Caco-2 (cell line): ENCODE measurements around the gene ACTG2. TPM values are rescaled to one million over a fixed set of nuclear protein-coding genes. Genes with fewer than 3 reads are reported as not detected.
"Not testable (repeated sequence)": the region's sequence is repeated elsewhere in the genome, so short reads cannot be mapped to it uniquely, and the experiment has no call there.

Experiments used
- BruUV-seq: library from RNA; stranded (reverse); fragments of 400-500 nt; replicated peaks from 2 replicates; lab custom pipeline; 2021; lab: Mats Ljungman, UMichigan
- CTCF ChIA-PET: fragments of 300-600 bp; sonication (Branson Sonifier 250); formaldehyde crosslinking; loops from one replicate; lab custom pipeline; 2022; ENCODE audit warnings: antibody characterized with exemption; lab: Charles Lee
- POLR2A ChIA-PET: fragments of 300-600 bp; sonication (Branson Sonifier 250); formaldehyde crosslinking; loops from one replicate; lab custom pipeline; 2022; ENCODE audit warnings: antibody characterized with exemption; lab: Charles Lee
- DNase-seq, 2 experiments: peaks; one replicate each; pipeline versions ENCODE4 v3.0.0 to v3.0.0-alpha.2; 2020 to 2022
- H3K27me3 ChIP-seq: replicated peaks from 2 replicates; pipeline ENCODE4 v1.6.0; 2011; ENCODE audit warnings: low read length; ENCODE audit not compliant: control insufficient read depth, insufficient read depth
- H3K36me3 ChIP-seq: 2 replicates; pipeline ENCODE4 v1.5.1; 2011; ENCODE audit warnings: low read length; ENCODE audit not compliant: control insufficient read depth, insufficient read depth
- H3K4me1 ChIP-seq: fragments of 250-450 bp; sonication (Bioruptor Pico); 2 replicates; pipeline ENCODE4 v1.5.1; 2020; ENCODE audit warnings: mild to moderate bottlenecking
- H3K4me3 ChIP-seq: 2 replicates; pipeline ENCODE4 v1.5.1; 2011; ENCODE audit warnings: low read depth, mild to moderate bottlenecking, control low read depth, low read length
- H3K9me3 ChIP-seq: fragments of 250-450 bp; sonication (Bioruptor Pico); 2 replicates; pipeline ENCODE4 v1.5.1; 2020; ENCODE audit warnings: mild to moderate bottlenecking, moderate library complexity
- H3K27ac Mint-ChIP-seq: one replicate; pipeline ENCODE4 v1.8.0; 2022; ENCODE audit warnings: mixed read lengths; ENCODE audit not compliant: unreplicated experiment
- H3K27me3 Mint-ChIP-seq: one replicate; pipeline ENCODE4 v1.8.0; 2022; ENCODE audit warnings: mixed read lengths; ENCODE audit not compliant: insufficient read depth, unreplicated experiment
- H3K36me3 Mint-ChIP-seq: one replicate; pipeline ENCODE4 v1.8.0; 2022; ENCODE audit warnings: mild to moderate bottlenecking, mixed read lengths; ENCODE audit not compliant: insufficient read depth, unreplicated experiment
- H3K4me1 Mint-ChIP-seq: one replicate; pipeline ENCODE4 v1.8.0; 2022; ENCODE audit warnings: low read depth, mixed read lengths; ENCODE audit not compliant: unreplicated experiment
- H3K4me3 Mint-ChIP-seq: one replicate; pipeline ENCODE4 v1.8.0; 2022; ENCODE audit warnings: mild to moderate bottlenecking, moderate library complexity, mixed read lengths; ENCODE audit not compliant: unreplicated experiment
- H3K9me3 Mint-ChIP-seq: one replicate; pipeline ENCODE4 v1.8.0; 2022; ENCODE audit warnings: mixed read lengths; ENCODE audit not compliant: unreplicated experiment
- intact Hi-C: fragments of 100-400 bp; cut with micrococcal nuclease; formaldehyde crosslinking; loops from one replicate; pipeline ENCODE4 v1.10.0; 2022; ENCODE audit not compliant: unreplicated experiment
- total RNA-seq: library from RNA; stranded (reverse); gene quantifications from 2 replicates; pipeline ENCODE4 v1.2.3, GENCODE V29; 2022
- TF ChIP-seq, protein P1 (sequence below), 2 experiments: fragments of 200-600 bp in 1 of 2; IDR thresholded peaks; 1 replicate in 1 of 2; 2 replicates in 1 of 2; pipeline versions ENCODE4 v1.5.1 to v1.8.0; 2011 to 2022; ENCODE audit warnings: antibody characterized with exemption in 1 of 2, control low read depth in 1 of 2, inconsistent platforms in 1 of 2, low read depth in 1 of 2, low read length in 1 of 2, mild to moderate bottlenecking in 1 of 2, moderate library complexity in 1 of 2; ENCODE audit not compliant: insufficient read depth in 1 of 2, severe bottlenecking in 1 of 2, unreplicated experiment in 1 of 2

Gene ACTG2
- total RNA-seq, 1 experiment from 2014 or later, result 2.6 TPM

DNA sequence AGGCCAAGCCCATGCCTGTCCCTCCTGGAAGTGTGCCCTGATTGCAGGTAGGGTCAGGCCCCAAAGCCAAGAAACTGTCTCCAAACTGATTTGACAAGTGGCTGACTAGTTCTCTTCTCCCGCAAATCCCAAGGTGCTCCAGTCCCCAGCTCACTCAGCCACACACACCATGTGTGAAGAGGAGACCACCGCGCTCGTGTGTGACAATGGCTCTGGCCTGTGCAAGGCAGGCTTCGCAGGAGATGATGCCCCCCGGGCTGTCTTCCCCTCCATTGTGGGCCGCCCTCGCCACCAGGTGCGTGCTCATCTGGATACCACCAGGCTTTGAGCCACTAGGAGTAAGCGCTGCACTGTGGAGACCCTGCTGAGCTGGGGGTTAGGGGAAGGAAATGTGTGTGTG, 8.3 kb downstream of the ACTG2 start:
- CTCF ChIA-PET, result no interaction called here
- no peak for DNase-seq

DNA sequence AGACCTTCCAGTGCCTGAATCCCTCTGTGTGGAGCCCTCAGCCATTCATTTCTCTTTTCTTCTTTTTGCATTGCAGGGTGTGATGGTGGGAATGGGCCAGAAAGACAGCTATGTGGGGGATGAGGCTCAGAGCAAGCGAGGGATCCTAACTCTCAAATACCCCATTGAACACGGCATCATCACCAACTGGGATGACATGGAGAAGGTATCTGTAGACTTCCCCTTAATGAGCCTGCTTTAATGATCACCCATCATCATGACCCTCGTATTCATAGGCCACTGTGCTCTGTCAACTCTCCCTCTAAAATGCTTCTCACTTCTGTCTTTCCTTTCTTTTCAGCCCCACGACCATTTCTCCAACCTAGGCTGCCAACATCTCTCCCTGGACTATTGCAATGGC, 9.5 kb downstream of the ACTG2 start:
- H3K27me3 ChIP-seq, result no peaks in the 10 kb centered on the region
- TF ChIP-seq, protein P1, sequence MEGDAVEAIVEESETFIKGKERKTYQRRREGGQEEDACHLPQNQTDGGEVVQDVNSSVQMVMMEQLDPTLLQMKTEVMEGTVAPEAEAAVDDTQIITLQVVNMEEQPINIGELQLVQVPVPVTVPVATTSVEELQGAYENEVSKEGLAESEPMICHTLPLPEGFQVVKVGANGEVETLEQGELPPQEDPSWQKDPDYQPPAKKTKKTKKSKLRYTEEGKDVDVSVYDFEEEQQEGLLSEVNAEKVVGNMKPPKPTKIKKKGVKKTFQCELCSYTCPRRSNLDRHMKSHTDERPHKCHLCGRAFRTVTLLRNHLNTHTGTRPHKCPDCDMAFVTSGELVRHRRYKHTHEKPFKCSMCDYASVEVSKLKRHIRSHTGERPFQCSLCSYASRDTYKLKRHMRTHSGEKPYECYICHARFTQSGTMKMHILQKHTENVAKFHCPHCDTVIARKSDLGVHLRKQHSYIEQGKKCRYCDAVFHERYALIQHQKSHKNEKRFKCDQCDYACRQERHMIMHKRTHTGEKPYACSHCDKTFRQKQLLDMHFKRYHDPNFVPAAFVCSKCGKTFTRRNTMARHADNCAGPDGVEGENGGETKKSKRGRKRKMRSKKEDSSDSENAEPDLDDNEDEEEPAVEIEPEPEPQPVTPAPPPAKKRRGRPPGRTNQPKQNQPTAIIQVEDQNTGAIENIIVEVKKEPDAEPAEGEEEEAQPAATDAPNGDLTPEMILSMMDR (IDR thresholded peaks at IDR 0.05; ENCODE audit: insufficient read depth in 1 of 2, low read depth in 1 of 2, low read length in 1 of 2, severe bottlenecking in 1 of 2, unreplicated experiment in 1 of 2), result no peak
- H3K36me3 ChIP-seq, result no peaks in the 10 kb centered on the region
- H3K9me3 Mint-ChIP-seq, result no peaks in the 10 kb centered on the region
- H3K27ac Mint-ChIP-seq, result no peak overlapping the region
- no peak for DNase-seq
- intact Hi-C loops, result no loop called here
- POLR2A ChIA-PET, result interaction anchor here (0.6 kb wide), 1 partner anchor 707 kb away, joined by 8 read pairs; no protein-coding TSS in a partner anchor
- CTCF ChIA-PET, result no interaction called here
- H3K36me3 Mint-ChIP-seq, result no peaks in the 10 kb centered on the region
- no TSS peak for BruUV-seq
- H3K9me3 ChIP-seq, result no peaks in the 10 kb centered on the region
- no peak overlapping the region for H3K4me3 Mint-ChIP-seq
- no peaks in the 10 kb centered on the region for H3K27me3 Mint-ChIP-seq
- H3K4me1 ChIP-seq, result no peaks in the 10 kb centered on the region
- no peaks in the 10 kb centered on the region for H3K4me1 Mint-ChIP-seq
- no peak overlapping the region for H3K4me3 ChIP-seq

More for the DNA sequence above, 8.3 kb downstream of the ACTG2 start:
- no peaks in the 10 kb centered on the region for H3K36me3 Mint-ChIP-seq
- H3K9me3 ChIP-seq, result no peaks in the 10 kb centered on the region
- H3K36me3 ChIP-seq, result no peaks in the 10 kb centered on the region
- H3K27ac Mint-ChIP-seq, result no peak overlapping the region
- TF ChIP-seq, protein P1 (IDR thresholded peaks at IDR 0.05; ENCODE audit: insufficient read depth in 1 of 2, low read depth in 1 of 2, low read length in 1 of 2, severe bottlenecking in 1 of 2, unreplicated experiment in 1 of 2), result no peak
- no peaks in the 10 kb centered on the region for H3K9me3 Mint-ChIP-seq
- H3K4me3 Mint-ChIP-seq, result no peak overlapping the region
- no peaks in the 10 kb centered on the region for H3K4me1 ChIP-seq
- no peaks in the 10 kb centered on the region for H3K27me3 Mint-ChIP-seq
- no peak overlapping the region for H3K4me3 ChIP-seq
- POLR2A ChIA-PET, result no interaction called here
- no TSS peak for BruUV-seq
- H3K27me3 ChIP-seq, result no peaks in the 10 kb centered on the region
- intact Hi-C loops, result no loop called here
- H3K4me1 Mint-ChIP-seq, result no peaks in the 10 kb centered on the region

DNA sequence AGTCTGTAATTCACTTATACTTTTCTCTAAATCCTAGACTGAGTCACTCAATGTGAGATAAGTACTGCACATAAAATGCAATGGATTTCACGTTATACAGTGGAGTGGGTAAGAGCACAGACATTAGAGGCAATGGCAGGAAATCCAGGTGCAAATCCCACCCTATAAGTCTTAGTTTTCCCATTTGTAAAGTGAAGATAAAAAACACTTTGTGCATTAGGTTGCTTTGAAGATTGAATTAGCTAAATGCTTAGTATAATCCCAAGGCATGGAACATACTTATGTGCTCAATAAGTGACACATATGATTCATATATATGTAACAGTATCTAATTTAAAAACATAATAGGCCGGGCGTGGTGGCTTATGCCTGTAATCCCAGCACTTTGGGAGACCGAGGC, 10.5 kb downstream of the ACTG2 start:
- H3K36me3 Mint-ChIP-seq, result no peaks in the 10 kb centered on the region
- BruUV-seq, result no TSS peak
- no peak overlapping the region for H3K27ac Mint-ChIP-seq
- no peaks in the 10 kb centered on the region for H3K4me1 Mint-ChIP-seq
- Histone ChIP-seq H3K4me1 (no peaks in the 10 kb centered on the region), H3K36me3 (no peaks in the 10 kb centered on the region), H3K9me3 (no peaks in the 10 kb centered on the region), H3K4me3 (no peak overlapping the region), H3K27me3 (no peaks in the 10 kb centered on the region)
- ChIA-PET POLR2A (no interaction called here), CTCF (no interaction called here)
- H3K9me3 Mint-ChIP-seq, result no peaks in the 10 kb centered on the region
- TF ChIP-seq, protein P1 (IDR thresholded peaks at IDR 0.05; ENCODE audit: insufficient read depth in 1 of 2, low read depth in 1 of 2, low read length in 1 of 2, severe bottlenecking in 1 of 2, unreplicated experiment in 1 of 2), result no peak
- intact Hi-C loops, result no loop called here
- no peak for DNase-seq
- no peaks in the 10 kb centered on the region for H3K27me3 Mint-ChIP-seq
- H3K4me3 Mint-ChIP-seq, result no peak overlapping the region

DNA sequence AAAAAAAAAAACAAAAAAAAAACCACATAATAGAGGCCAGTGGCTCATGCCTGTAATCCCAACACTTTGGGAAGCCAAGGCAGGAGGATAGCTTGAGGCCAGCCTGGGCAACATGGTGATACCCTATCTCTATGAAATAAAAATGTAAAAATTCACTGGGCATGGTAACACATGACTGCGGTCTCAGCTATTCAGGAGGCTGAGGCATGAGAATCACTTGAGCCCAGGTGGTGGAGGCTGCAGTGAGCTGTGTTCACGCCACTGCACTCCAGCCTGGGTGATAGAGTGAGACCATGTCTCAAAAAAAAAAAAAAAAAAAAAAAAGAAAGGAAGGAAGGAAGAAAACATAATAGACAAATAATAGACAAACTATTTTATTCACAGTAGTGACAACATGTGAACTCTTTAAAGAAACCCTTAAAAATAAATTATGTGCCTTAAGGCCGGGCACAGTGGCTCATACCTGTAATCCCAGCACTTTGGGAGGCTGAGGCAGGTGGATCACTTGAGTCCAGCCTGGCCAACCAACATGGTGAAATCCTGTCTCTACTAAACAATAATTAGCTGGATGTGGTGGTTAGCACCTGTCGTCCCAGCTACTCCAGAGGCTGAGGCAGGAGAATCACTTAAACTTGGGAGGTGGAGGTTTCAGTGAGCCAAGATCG, 11.3 kb downstream of the ACTG2 start:
- H3K4me3 Mint-ChIP-seq, DNase-seq, H3K27me3 Mint-ChIP-seq, H3K4me3 ChIP-seq, H3K27me3 ChIP-seq, H3K4me1 Mint-ChIP-seq, H3K27ac Mint-ChIP-seq, H3K9me3 ChIP-seq, H3K36me3 ChIP-seq, H3K4me1 ChIP-seq, H3K36me3 Mint-ChIP-seq, intact Hi-C loops, BruUV-seq, POLR2A ChIA-PET, H3K9me3 Mint-ChIP-seq: not testable (repeated sequence)
- CTCF ChIA-PET, result interaction anchor here (1.0 kb wide), 1 partner anchor 275 kb away, joined by 3 read pairs; the partner anchor contains the start of gene MOB1A
